Hematopoietic multipotent progenitor cell treated with erythropoietin and hydrocortisone succinate and interleukin-3 and kit ligand, for 6 days (in vitro differentiated cells): ENCODE measurements around the gene TAF8.
"Not testable (repeated sequence)": the region's sequence is repeated elsewhere in the genome, so short reads cannot be mapped to it uniquely, and the experiment has no call there.

Experiments
- DNase-seq: peaks from one replicate; pipeline ENCODE4 v3.0.0-alpha.2; 2015

TAF8 gene, protein sequence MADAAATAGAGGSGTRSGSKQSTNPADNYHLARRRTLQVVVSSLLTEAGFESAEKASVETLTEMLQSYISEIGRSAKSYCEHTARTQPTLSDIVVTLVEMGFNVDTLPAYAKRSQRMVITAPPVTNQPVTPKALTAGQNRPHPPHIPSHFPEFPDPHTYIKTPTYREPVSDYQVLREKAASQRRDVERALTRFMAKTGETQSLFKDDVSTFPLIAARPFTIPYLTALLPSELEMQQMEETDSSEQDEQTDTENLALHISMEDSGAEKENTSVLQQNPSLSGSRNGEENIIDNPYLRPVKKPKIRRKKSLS

DNA sequence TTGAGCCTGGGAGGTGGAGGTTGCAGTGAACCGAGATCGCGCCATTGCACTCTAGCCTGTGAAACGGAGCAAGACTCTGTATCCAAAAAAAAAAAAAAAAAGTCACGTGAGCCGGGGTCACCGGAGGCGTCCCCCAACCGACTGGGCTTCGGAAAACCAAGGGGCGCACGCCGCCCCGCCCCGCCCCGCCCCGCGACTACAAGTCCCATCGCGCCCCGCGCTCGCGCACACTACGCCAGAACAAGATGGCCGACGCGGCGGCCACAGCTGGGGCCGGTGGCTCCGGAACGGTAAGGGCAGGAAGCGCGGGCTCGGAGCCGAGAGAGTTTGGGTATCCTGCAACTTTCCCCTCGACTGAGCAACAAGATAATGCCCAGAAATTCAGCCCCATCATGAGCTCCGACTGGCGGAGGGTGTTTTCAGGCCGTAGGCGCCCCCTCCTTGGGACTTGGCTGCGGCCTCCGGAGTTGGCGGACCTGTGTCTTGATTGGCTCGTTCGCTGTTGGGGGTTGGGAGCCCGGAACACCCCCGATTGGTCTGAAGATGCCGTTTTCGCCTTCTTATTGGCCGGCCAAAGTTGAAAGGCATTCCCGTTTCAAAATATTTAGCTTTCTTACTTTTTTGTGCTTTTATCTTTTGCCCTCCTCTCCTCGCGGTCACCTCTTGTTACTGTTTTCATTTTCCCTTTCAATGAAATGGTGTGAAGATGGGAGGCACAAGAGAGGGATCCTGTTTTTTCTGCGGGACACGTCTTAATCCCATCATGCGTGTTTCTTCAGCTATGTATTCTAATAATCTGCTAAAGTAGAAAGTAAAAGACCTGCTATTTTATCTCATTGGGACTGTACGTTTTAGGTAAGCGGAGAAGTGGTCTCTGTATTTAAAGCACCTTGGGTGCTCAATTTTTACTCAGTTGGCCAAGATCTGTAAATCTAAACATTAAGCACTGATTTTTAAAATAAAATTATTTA lies at the start of gene TAF8:
Gene TAF8, plus strand, starts transcription at position 228 of the 971 bp plus-strand sequence. Its CDS starts 18 bp downstream, at position 246.
- peak; percentile 97 for DNase-seq

DNA sequence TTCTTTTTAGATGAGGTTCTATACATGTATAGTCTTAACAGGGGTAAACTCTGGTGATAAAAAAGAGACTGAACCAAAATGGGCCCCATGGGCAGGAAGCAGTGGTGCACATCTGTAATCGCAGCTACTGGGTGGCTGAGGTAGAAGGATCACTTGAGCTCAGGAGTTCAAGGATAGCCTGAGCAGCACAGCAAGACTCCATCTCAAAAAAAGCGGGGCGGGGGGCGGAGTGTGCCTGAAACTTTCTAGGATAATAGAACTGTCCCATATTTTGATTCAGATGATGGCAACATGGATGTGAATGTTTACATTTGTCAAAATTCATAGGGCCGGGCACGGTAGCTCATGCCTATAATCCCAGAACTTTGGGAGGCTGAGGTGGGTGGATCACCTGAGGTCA lies 48.8 kb upstream of the TAF8 start:
- no peak for DNase-seq

DNA sequence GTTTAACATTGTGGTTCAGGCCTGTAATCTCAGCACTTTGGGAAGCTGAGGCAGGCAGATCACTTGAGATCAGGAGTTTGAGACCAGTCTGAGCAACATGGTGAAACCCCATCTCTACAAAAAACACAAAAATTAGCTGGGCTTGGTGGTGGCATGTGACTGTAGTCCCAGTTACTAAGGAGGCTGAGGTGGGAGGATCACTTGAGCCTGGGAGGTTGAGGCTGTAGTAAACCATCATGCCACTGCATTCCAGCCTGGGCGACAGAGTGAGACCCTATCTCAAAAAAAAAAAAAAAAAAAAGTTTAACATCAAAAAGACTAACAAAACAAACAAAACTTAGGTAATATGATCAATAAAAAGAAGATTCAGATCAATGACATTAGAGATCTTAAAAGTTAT lies 46.7 kb upstream of the TAF8 start:
- not testable (repeated sequence) for DNase-seq

DNA sequence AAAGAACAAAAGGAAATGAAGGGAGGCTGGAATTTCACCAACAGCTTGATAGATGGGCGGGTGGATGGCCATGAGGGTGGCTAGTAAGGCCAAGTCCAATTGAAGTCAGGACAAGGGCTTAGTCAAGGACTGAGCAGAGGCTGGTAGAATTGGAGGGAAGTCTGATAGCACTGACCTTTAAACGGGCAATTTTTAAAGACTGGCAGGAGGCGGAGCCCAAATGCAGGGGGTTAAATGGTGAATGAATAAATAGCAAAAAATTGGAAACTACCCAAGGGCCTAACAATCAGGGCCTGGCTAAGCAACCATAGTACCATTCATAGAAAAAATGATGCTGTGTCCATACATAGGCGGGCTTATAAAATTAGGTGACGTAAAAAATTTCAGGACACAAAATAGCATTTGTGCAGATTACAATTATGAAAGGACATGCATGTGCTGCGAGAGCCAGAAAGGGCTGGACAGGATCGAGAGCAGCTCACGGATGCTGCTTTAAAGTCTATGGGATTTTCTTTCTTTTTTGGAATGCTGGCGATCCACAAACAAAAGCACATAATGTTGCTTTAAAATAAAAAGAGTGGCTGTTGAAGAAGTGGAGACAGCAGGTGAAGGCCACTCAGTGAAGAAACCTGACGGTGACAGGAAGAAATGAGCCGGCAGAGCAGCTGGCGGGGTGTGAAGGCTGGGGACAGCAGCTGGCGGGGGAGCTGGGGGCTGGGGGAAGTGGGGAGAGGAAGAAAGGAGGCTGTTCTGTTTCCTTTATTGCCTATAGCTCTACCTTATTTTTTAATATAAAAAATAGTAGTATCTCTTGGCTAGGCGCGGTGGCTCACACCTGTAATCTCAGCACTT lies 42.8 kb upstream of the TAF8 start:
- no peak for DNase-seq

DNA sequence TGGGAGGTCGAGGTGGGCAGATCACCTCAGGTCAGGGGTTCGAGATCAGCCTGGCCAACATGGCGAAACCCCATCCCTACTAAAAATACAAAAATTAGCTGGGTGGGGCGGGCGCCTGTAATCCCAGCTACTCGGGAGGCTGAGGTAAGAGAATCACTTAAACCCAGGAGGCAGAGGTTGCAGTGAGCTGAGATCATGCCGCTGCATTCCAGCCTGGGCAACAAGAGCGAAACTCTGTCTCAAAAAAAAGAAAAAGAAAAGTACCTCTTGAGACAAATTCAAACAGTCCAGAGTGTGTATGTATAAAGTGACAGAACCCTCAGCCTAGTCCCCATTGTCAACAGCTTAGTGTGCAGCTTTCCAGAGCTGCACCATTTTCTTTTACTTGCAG lies 42.2 kb upstream of the TAF8 start:
- not testable (repeated sequence) for DNase-seq

DNA sequence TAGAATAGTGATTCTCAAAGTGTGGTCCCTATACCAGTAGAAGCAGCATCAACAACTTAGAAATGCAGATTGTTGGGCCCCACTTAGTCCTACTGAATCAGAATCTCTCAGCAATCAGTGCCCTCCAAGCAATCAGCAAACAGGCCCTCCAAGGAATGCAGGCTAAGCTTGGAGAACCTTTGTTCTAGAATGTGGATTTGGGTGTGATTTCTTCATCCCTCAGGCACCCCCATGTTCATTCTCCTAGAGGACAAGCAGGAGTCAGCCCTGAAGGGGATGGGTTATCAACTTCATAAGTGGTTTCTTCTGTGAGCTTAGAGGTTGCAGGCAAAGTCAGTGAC lies 40.5 kb upstream of the TAF8 start:
- no peak for DNase-seq

DNA sequence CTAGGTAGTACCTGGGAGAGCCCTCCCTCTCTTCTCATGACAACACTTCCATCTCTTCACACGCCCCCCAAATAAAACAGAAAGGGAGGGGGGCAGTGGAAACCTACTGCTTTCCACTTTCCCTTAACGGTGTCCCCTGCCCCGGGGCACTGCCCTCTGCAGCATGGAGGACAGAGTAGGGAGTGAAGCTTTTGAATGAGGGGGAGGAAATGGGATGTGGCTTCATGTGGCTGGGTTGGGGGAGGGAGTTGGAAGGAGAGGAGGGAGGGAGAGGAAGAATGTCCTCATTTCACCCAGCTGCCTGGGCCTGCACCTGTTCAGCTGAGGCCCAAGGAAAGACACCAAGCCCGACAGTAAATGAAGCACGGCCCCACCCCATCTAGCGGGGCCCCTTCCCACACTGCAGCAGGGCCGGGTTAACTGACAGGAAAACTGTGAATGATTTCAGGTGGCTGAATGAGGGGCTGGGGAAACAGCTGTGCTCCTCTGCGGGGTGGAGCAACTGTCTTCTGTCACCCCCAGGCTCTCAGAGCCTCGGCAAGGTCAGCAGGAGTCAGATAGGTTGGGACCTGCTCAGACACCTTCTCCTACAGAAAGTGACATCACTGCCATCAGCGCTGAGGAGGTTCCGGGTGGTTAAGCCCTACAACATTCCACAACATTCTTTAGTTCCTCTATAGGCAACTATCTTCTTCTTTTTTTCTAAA lies 40.0 kb upstream of the TAF8 start:
- peak; percentile 76 for DNase-seq

DNA sequence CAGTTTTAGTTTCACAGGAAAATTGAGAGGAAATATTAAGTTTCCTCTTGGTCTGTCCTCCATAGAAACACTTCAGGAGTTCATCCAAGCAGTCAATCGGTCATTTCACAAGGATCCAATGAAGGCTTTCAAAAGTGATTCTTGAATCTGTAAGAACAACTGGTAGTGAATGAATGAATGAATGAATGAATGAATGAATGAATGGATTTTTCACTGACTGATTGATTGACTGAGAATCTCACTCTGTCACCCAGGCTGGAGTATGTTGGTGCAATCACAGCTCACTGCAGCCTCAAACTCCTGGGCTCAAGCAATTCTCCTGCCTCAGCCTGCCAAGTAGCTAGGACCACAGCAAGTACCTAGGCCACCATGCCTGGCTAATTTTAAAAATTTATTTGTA lies 39.4 kb upstream of the TAF8 start:
- DNase-seq = no peak

DNA sequence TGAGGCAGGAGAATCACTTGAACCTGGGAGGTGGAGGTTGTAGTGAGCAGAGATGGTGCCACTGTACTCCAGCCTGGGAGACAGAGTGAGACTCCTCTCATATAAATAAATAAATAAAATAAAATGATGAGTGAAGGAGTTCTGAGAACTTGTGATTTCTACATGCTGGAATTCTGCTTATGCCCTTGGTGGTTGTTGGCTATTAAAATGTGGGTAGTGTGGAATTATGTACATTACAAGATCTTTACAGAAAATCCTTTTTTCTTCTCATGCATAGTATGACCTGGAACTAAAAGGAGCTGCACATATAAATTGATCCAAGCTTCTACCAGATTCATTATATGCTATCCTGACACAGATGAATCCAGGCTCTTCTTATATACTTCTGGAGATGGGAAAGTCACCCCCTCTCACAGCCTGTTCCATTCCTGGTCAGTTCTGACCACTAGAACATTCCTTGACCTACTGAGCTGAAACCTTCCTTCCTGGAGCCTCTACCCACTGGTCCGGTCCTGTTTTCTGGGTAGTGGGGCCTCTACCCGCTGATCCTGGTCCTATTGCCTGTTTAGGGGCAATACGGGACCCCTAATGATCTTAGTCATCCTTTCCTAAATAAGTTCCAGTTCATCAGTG lies 37.7 kb upstream of the TAF8 start:
- no peak for DNase-seq

DNA sequence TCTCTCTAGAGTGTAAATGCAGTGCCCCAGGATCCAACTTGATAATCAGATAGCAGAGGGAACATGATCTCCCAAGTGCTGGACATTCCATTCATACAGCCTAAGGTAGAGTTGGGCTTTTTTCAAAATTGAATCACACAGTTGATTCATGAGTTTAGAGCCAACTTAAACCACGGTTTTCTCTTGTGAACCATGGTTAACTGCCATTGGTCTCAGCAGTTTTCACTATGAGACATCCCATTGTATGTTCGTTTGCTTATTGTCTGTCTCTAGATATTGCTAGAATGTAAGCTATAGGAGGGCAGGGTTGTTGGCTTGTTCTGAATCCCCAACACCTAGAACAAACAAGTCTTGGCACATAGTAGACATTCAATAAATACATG lies 37.2 kb upstream of the TAF8 start:
- DNase-seq = no peak

DNA sequence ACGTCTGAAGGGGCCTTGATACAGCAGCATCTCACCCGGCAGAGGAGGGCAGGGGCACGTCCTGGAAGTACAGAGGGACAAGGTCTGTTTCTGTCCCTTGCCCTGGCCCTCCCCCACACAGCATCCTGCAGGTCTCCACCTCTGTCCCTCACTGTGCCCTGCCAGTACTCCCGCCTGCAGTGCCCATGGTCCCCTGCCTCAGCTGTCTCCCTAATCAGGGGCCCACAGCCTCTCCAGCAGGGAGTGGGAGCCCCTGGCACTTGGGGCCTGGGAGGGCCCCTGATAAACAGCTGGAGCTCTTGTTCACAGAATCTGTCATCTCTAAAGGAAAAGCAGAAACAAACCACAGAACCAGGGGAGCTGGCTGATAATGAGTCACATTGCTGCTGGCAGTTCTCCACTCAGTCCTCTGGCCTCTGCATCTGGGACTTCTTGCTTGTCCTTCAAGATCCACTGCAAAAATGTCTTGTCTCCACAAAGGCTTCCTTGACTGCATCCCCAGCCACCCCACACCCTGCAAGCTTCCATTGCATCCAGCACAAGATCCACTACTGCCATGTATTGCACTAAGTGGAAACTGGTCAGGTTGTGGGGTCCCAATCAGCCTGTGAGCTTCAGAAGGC lies 33.2 kb upstream of the TAF8 start:
- peak; percentile 99 for DNase-seq

DNA sequence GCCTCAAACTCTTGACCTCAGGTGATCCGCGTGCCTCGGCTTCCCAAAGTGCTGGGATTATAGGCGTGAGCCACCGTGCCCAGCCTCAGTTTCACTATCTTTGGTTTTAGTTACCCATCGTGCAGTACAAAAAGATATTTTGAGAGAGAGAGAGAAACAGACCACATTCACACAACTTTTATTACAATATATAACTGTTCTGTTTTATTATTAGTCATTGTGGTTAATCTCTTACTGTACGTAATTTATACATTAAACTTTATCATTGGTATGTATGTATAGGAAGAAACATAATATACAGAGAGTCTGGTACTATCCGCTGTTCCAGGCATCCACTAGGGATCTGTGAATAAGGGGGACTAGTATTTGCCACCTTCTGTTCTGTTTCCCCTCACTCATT lies 29.4 kb upstream of the TAF8 start:
- DNase-seq = no peak

DNA sequence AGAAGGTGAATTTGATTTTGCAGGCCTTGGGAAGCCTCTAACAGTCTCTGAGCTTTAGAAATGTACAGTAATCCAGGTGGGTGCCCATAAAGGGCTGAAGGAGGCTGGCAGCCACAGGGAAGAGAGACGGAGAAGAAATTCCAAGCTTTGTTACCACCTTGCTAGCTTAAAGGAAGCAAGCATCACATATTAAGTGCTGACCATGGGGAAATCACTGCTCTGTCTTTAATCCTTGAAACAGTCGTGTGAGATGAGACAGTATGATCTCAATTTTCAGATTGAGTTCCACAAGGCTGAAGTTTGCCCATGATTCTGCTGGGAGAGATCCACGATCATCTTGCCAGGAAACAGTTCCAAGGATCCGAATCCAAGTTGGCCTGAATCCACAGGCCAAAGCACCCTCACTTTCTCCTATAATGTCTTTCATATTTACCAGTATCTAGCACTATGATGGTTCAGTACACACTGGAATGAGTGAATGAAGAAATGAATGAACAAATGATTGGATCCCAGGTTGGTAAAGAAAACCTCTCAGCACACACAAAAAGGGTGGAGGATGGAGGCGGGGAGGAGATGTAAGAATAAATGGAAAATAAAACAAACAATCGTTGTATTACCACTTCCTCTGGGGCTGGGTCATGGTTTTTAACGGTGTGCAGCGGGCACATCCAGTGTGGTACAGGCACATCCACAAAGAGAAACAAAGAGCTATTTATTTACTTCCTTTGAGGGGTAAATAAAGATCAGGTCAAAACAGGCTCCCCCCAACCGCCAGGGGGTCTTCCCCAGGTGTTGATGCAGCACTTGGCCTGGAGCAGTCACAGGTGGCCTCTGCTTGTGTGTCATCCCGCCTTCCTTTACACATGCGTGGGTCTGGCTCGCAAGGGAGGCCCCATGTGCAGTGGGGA lies 28.2 kb upstream of the TAF8 start:
- DNase-seq = peak; percentile 29

DNA sequence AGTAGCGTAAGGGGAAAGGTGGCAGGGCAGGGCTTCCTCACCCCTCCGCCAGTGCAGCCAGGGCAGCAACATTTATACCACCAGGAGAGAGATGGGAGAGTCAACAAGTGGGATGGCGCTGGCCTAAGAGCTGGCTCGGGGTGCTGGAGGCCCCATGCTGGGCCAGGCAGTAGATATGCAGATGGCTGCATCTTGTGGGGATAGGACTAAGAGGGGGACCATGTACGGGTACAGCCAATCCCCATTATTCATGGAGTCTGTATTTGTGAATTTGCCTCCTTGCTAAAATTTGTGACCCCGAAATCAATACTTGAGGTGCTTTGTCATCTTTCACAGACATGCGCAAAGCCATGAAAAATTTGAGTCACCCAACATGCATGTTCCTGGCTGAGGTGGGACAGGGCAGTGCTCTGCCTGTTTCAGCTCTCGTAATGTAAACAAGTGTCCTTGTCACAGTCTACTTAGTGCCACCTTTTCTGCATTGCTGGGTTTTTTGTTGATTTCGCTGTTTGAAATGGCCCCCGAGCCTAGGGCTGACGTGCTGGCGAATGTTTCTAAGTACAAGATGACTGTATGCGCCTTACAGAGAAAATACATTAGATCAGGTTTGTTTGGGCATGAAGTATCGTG lies 27.5 kb upstream of the TAF8 start:
- no peak for DNase-seq

DNA sequence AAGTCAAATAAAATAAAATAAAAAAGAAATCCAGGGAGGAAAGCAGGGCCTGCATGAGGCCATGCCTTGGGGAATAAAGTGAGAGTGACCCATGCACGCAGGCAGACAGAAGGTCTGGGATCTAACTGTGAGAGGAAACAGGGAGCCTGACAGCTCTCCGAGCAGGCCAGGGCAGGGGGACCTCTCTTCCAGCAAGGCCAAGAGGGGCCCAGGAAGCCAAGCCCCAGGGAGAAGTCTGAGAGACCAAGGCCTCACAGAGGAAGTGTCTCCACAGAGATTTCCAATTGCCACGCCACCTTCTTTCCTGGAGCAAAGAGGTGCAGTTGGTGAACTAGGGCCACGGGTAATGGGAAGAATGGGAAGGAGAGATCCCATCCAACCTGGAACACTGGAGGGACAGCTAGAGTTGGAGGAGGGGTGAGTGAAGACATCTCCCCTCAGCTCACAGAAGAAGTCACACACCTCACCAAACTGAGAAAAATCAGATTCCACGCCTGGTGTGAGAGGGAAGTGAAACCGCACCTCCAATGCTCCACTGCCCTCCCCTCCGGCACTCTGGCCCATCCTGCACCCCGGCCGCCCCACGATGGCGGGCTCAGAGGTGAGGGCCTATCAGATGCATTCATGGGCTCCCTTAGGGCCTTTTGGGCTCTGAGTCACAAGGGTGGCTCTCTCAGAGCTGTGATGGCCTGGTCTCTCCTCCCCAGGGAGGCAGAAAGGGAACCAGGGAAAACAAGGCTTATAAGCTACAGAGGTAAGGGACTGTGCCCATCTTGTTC lies 25.1 kb upstream of the TAF8 start:
- DNase-seq = no peak

DNA sequence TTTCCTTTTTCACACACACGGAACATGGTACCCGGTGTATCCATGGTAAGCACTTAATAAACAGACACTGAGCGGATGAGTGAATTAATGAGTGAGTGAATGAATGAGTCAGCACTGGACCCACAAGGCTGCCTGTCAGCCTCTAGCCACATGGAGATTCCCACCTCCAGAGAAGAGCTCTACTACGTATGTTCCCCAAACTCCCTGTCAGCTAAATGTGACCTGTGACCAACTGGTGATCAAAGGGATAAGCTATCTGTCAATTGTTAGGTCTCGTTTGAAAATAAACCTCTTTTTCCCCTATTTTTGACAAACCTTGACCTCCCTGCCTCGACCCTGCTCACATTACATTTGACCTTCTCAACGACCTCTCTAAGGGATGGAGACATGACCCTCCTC lies 24.5 kb upstream of the TAF8 start:
- DNase-seq = no peak

DNA sequence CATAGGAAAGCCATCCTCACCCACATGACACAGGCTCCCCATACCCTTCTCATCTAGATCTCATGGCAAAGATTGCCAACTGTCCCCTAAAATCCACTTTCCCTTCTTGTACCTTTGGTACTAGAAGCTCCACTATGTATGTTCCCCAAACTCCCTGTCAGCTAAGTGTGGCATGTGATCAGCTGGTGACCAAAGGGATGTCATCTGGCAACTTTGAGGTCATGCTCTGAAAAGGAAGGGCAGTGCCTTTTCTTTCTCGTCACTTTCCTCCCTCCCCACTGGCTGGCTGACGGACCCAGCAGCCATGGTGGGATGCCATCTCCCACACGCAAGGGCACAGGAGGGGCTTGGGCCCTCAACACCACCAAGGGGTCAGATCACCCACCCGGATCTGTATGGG lies 23.8 kb upstream of the TAF8 start:
- DNase-seq = peak; percentile 57

DNA sequence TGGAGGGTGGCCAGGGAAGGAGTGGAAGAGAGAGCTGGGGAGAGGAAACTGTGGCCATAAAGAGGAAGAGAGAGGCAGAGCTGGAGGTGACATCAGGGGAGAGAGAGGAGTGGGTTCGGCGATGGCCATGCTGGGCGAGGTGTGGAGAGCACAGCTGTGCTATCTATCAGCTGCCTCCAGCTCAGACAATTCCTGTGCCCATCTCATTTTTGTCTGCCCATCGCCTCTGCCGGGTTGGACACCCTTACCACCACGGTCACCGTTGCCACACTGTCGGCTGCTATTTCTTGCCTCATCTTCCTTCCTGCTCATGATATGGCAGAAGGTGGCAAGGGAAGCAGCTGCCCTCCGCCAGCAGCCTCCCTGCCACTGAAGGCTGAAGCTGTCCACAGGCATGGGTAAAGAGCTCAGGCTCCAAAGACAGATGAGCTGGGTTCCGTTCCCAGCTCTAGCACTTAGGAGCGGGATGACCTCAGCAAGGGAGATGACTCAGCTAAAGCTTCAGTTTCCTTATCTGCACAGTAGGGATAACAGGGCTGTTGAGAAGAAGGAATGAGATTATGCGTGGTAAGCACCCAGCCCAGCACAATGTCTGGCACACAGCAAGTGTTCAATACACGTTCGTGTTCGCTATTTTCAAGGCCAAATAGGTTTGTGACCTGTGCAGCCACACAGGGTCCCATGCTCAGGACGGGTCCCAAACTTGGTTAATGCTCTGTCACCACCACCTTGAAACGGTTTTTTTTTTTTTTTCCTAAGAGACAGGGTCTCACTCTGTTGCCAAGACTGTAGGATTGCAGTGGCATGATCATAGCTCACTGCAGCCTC lies 21.9 kb upstream of the TAF8 start:
- peak; percentile 98 for DNase-seq
